ENCODE results near the gene ASH1L. TPM values are rescaled to one million over a fixed set of nuclear protein-coding genes. Genes with fewer than 3 reads are reported as not detected.
"Not testable (repeated sequence)": the region's sequence is repeated elsewhere in the genome, so short reads cannot be mapped to it uniquely, and the experiment has no call there.

The ASH1L gene
- total RNA-seq, 1 donor from 2014 or later: 90.6 TPM

- intact Hi-C loops (cut with micrococcal nuclease): no loop called here
- no peak overlapping the region for H3K4me3 Mint-ChIP-seq
- no peaks in the 10 kb centered on the region for H3K9me3 Mint-ChIP-seq
- TF ChIP-seq CTCF (IDR thresholded peaks at IDR 0.05): no peak
- peaks cover 69% of the 10 kb centered on the region for H3K36me3 Mint-ChIP-seq (ENCODE audit: low read depth)
- H3K4me1 Mint-ChIP-seq: no peaks in the 10 kb centered on the region
- DNase-seq (no peak), ATAC-seq (ENCODE audit: low read depth) (no peak)
- CTCF ChIA-PET: interaction anchor here (1.2 kb wide), 1 partner anchor 69 kb away, joined by 3 read pairs; no protein-coding TSS in a partner anchor
- POLR2A ChIA-PET: no interaction called here
- H3K27ac Mint-ChIP-seq: no peak overlapping the region
- no peaks in the 10 kb centered on the region for H3K27me3 Mint-ChIP-seq
These were observed 169.6 kb downstream of the ASH1L start for GRCh38 chr1:155392898-155393411.

- Mint-ChIP-seq H3K27me3 (no peaks in the 10 kb centered on the region), H3K27ac (no peak overlapping the region), H3K9me3 (no peaks in the 10 kb centered on the region), H3K4me3 (no peak overlapping the region), H3K36me3 (ENCODE audit: low read depth) (peaks cover 75% of the 10 kb centered on the region), H3K4me1 (no peaks in the 10 kb centered on the region)
- CTCF ChIA-PET: no interaction called here
- POLR2A ChIA-PET: interaction anchor here (0.6 kb wide), 1 partner anchor 173 kb away, joined by 3 read pairs; the partner anchor contains the start of gene ASH1L
- TF ChIP-seq CTCF (IDR thresholded peaks at IDR 0.05): no peak
- ATAC-seq (ENCODE audit: low read depth): no peak
- DNase-seq: no peak
- intact Hi-C loops (cut with micrococcal nuclease): no loop called here
These were observed 172.8 kb downstream of the ASH1L start for GRCh38 chr1:155389826-155390225.

GRCh38 chr1:155385836-155386235, 176.8 kb downstream of the ASH1L start:
- H3K27me3 Mint-ChIP-seq; ATAC-seq (ENCODE audit: low read depth); H3K4me1 Mint-ChIP-seq; DNase-seq; POLR2A ChIA-PET; H3K27ac Mint-ChIP-seq; H3K4me3 Mint-ChIP-seq; H3K9me3 Mint-ChIP-seq; intact Hi-C loops (cut with micrococcal nuclease): not testable (repeated sequence)
- H3K36me3 Mint-ChIP-seq (ENCODE audit: low read depth): peaks cover 62% of the 10 kb centered on the region
- CTCF ChIA-PET: interaction anchor here (1.3 kb wide), 1 partner anchor 117 kb away, joined by 3 read pairs; no protein-coding TSS in a partner anchor

GRCh38 chr1:155383406-155383805, 179.2 kb downstream of the ASH1L start:
- no peak for TF ChIP-seq CTCF (IDR thresholded peaks at IDR 0.05)
- Mint-ChIP-seq H3K27ac (no peak overlapping the region), H3K4me3 (no peak overlapping the region), H3K9me3 (no peaks in the 10 kb centered on the region), H3K36me3 (ENCODE audit: low read depth) (peaks cover 60% of the 10 kb centered on the region), H3K27me3 (no peaks in the 10 kb centered on the region), H3K4me1 (peaks cover 5% of the 10 kb centered on the region)
- CTCF ChIA-PET: interaction anchor here (0.7 to 0.9 kb wide), 2 partner anchors 121 to 351 kb away, joined by 3 read pairs; no protein-coding TSS in a partner anchor
- POLR2A ChIA-PET: no interaction called here
- ATAC-seq (ENCODE audit: low read depth) (no peak), DNase-seq (no peak)
- intact Hi-C loops (cut with micrococcal nuclease): no loop called here

GRCh38 chr1:155379631-155380090, 182.9 kb downstream of the ASH1L start:
- CTCF ChIA-PET: no interaction called here
- Mint-ChIP-seq H3K27ac (no peak overlapping the region), H3K4me3 (no peak overlapping the region), H3K9me3 (no peaks in the 10 kb centered on the region), H3K27me3 (no peaks in the 10 kb centered on the region), H3K4me1 (peaks cover 5% of the 10 kb centered on the region), H3K36me3 (ENCODE audit: low read depth) (peaks cover 65% of the 10 kb centered on the region)
- POLR2A ChIA-PET: interaction anchor here (0.6 kb wide), 1 partner anchor 47 kb away, joined by 7 read pairs; no protein-coding TSS in a partner anchor
- ATAC-seq (ENCODE audit: low read depth) (no peak), DNase-seq (no peak)
- intact Hi-C loops (cut with micrococcal nuclease): no loop called here
- TF ChIP-seq CTCF (IDR thresholded peaks at IDR 0.05): no peak
